Panc1 (cell line): ENCODE data around the gene AGBL4.

Experiments
- CTCF ChIP-seq: fragments of 450-650 bp; IDR thresholded peaks from 2 replicates; pipeline ENCODE4 v1.5.1; 2017; ENCODE audit warnings: mild to moderate bottlenecking
- POLR2AphosphoS5 ChIP-seq: IDR thresholded peaks from 2 replicates; pipeline ENCODE4 v1.6.1; 2012; ENCODE audit warnings: mild to moderate bottlenecking, low read depth, low read length, moderate library complexity

- TF ChIP-seq CTCF (no peak), POLR2AphosphoS5 (no peak)
Measured at GRCh38 chr1:49424782-49425181, 599.0 kb downstream of the AGBL4 start.
